Measurements from ENCODE around the gene PCP4L1. TPM values are rescaled to one million over a fixed set of nuclear protein-coding genes. Genes with fewer than 3 reads are reported as not detected.

PCP4L1 gene
- total RNA-seq, 1 experiment from 2014 or later = 0.83 TPM

DNA sequence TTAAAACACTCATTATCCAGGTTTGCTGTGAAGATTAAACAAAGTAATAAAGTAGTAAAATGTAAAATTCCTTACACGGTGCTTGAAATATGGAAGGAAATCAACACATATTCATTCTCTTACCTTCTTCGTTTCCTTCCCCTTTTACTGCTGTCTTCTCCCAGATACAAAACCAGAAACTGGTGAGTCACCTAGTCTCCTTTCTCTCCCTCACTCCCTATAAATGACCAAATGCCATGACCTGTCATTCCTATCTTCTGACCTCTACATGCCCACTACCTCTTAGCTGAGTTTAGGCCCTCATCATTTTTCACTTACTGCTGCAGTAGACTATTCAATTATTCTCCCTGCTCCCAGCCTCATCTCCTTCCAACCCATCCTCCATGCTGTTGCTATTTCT lies 16.2 kb upstream of the PCP4L1 start:
- Histone ChIP-seq H3K27me3 (ENCODE audit: insufficient read depth, low read length) (peaks cover 4% of the 10 kb centered on the region), H3K14ac (ENCODE audit: insufficient read depth, low read length) (no peak overlapping the region), H3K9ac (ENCODE audit: extremely low read depth, insufficient read length, low read length) (no peak overlapping the region), H2BK15ac (ENCODE audit: low read depth, low read length) (no peak overlapping the region), H2BK5ac (ENCODE audit: insufficient read length, low read length) (no peak overlapping the region), H3K4me2 (ENCODE audit: insufficient read depth, insufficient read length, low read length) (no peak overlapping the region), H3K56ac (ENCODE audit: insufficient read length, low read depth, low read length) (no peak overlapping the region), H2BK20ac (ENCODE audit: low read depth, low read length, poor library complexity, severe bottlenecking) (no peak overlapping the region), H2AFZ (ENCODE audit: low read length) (no peak overlapping the region), H3K23me2 (ENCODE audit: insufficient read length, low read depth, low read length, poor library complexity, severe bottlenecking) (no peaks in the 10 kb centered on the region), H3K79me1 (ENCODE audit: insufficient read depth, low read depth, low read length, poor library complexity, severe bottlenecking) (no peaks in the 10 kb centered on the region), H3K18ac (ENCODE audit: insufficient read length, low read depth, low read length) (no peak overlapping the region), H3K23ac (ENCODE audit: insufficient read length, low read depth, low read length) (no peak overlapping the region), H4K8ac (replicated peaks; ENCODE audit: insufficient read length, low read depth, low read length) (no peak overlapping the region), H2AK5ac (ENCODE audit: insufficient read length, low read length) (no peak overlapping the region), H3K9me3 (ENCODE audit: control insufficient read depth, low read depth, low read length) (no peaks in the 10 kb centered on the region), H3K27ac (ENCODE audit: insufficient read length, low read depth, low read length) (no peak overlapping the region), H3K79me2 (ENCODE audit: insufficient read depth, low read length) (no peaks in the 10 kb centered on the region), H3K4me1 (ENCODE audit: insufficient read depth, low read length) (no peaks in the 10 kb centered on the region), H3T11ph (ENCODE audit: low read length) (no peak overlapping the region), H3K4ac (ENCODE audit: low read depth, low read length) (no peak overlapping the region), H2BK12ac (ENCODE audit: insufficient read length, low read depth, low read length) (no peak overlapping the region), H2BK120ac (ENCODE audit: low read depth, low read length, poor library complexity, severe bottlenecking) (no peak overlapping the region), H4K5ac (ENCODE audit: insufficient read length, low read depth, low read length) (no peak overlapping the region), H4K20me1 (ENCODE audit: control insufficient read depth, insufficient read depth, insufficient read length) (no peaks in the 10 kb centered on the region), H4K91ac (ENCODE audit: insufficient read length, low read depth, low read length) (no peak overlapping the region)
- H3K4me1 Mint-ChIP-seq = no peaks in the 10 kb centered on the region
- no peak overlapping the region for H3K4me3 Mint-ChIP-seq
- TF ChIP-seq CTCF (conservative IDR thresholded peaks at IDR 0.05) = no peak
- no peak for DNase-seq
- no peak overlapping the region for H3K27ac Mint-ChIP-seq
- H3K36me3 Mint-ChIP-seq (ENCODE audit: insufficient read depth in 1 of 3, low read depth in 3 of 3) = no peaks in the 10 kb centered on the region
- H3K27me3 Mint-ChIP-seq (ENCODE audit: low read depth) = 0 out of 2 replicates have a peak, but pooled peaks cover 1% of the 10 kb centered on the region
- WGBS (ENCODE audit: extremely low coverage, insufficient read length, low lambda C conversion rate) = no CpG with 5 or more reads among the region's 2 CpGs
- no peaks in the 10 kb centered on the region for H3K9me3 Mint-ChIP-seq
